H1 (cell line): ENCODE measurements around the gene LMNA. TPM values are rescaled to one million over a fixed set of nuclear protein-coding genes. Genes with fewer than 3 reads are reported as not detected.

Source experiments
- CTCF ChIA-PET: fragments of 300-600 bp; sonication (Branson Sonifier 250); formaldehyde crosslinking; loops from one replicate; lab custom pipeline; 2021; ENCODE audit not compliant: partially characterized antibody; lab: Charles Lee
- POLR2A ChIA-PET: fragments of 300-600 bp; sonication (Branson Sonifier 250); formaldehyde crosslinking; loops from one replicate; lab custom pipeline; 2021; ENCODE audit warnings: inconsistent platforms; ENCODE audit not compliant: partially characterized antibody; lab: Charles Lee
- DNase-seq, 2 experiments: peaks; one replicate each; pipeline versions ENCODE4 v3.0.0 to v3.0.0-alpha.2; 2010 to 2022; ENCODE audit warnings: low spot score in 2 of 2, low read depth in 1 of 2, mixed read lengths in 1 of 2
- FAIRE-seq: peaks from 2 replicates; lab custom pipeline; 2011; peaks lifted over from hg19 to GRCh38; lab: Jason Lieb, UNC
- H2AFZ ChIP-seq: 2 replicates; pipeline ENCODE4 v1.8.1; 2012; ENCODE audit warnings: low read length, inconsistent platforms
- H2AK5ac ChIP-seq: 2 replicates; pipeline ENCODE4 v1.6.1; 2013; ENCODE audit warnings: low read depth, low read length
- H2BK120ac ChIP-seq: replicated peaks from 2 replicates; pipeline ENCODE3; 2013; ENCODE audit warnings: low read depth, low read length, inconsistent platforms
- H2BK12ac ChIP-seq: 2 replicates; pipeline ENCODE4 v1.6.1; 2013; ENCODE audit warnings: low read depth, low read length
- H2BK15ac ChIP-seq: 2 replicates; pipeline ENCODE4 v1.6.1; 2013; ENCODE audit warnings: low read length
- H2BK20ac ChIP-seq: 2 replicates; pipeline ENCODE4 v1.6.1; 2013; ENCODE audit warnings: low read length
- H2BK5ac ChIP-seq: 2 replicates; pipeline ENCODE4 v1.6.1; 2013; ENCODE audit warnings: low read depth, low read length
- H3K14ac ChIP-seq: 2 replicates; pipeline ENCODE4 v1.6.1; 2013; ENCODE audit warnings: inconsistent platforms; ENCODE audit not compliant: insufficient read length
- H3K18ac ChIP-seq: 2 replicates; pipeline ENCODE4 v1.6.1; 2013; ENCODE audit warnings: low read length; ENCODE audit errors: extremely low read depth
- H3K23ac ChIP-seq: 2 replicates; pipeline ENCODE4 v1.6.1; 2013; ENCODE audit warnings: inconsistent platforms; ENCODE audit not compliant: insufficient read length
- H3K23me2 ChIP-seq: 2 replicates; pipeline ENCODE4 v1.6.1; 2013; ENCODE audit warnings: low read depth, low read length
- H3K27ac ChIP-seq: 2 replicates; pipeline ENCODE4 v1.6.1; 2011; ENCODE audit warnings: low read depth, low read length, inconsistent platforms
- H3K27me3 ChIP-seq, 4 experiments: replicated peaks in 1 of 4; 1 replicate in 1 of 4; 2 replicates in 3 of 4; pipeline versions ENCODE4 v1.6.1 to v1.8.1; 2011 to 2013; ENCODE audit warnings: low read length in 3 of 4, mild to moderate bottlenecking in 3 of 4, inconsistent platforms in 2 of 4, mixed read lengths in 2 of 4, moderate library complexity in 1 of 4; ENCODE audit not compliant: control insufficient read depth in 3 of 4, insufficient read depth in 3 of 4; ENCODE audit errors: extremely low read depth in 1 of 4
- H3K36me3 ChIP-seq, 4 experiments: 2 replicates each; pipeline versions ENCODE4 v1.6.1 to v1.8.1; 2011 to 2013; ENCODE audit warnings: mild to moderate bottlenecking in 4 of 4, low read length in 3 of 4, moderate library complexity in 2 of 4, control low read depth in 1 of 4, inconsistent platforms in 1 of 4; ENCODE audit not compliant: insufficient read depth in 4 of 4, control insufficient read depth in 2 of 4
- H3K4ac ChIP-seq: replicated peaks from 2 replicates; pipeline ENCODE3; 2013; ENCODE audit warnings: low read length, low read depth, mixed read lengths, inconsistent platforms; ENCODE audit not compliant: insufficient read length
- H3K4me1 ChIP-seq, 4 experiments: replicated peaks in 1 of 4; 1 replicate in 1 of 4; 2 replicates in 3 of 4; pipeline versions ENCODE4 v1.6.1 to v1.8.1; 2011 to 2013; ENCODE audit warnings: low read length in 3 of 4, inconsistent platforms in 2 of 4, mixed read lengths in 1 of 4; ENCODE audit not compliant: insufficient read depth in 4 of 4, control insufficient read depth in 3 of 4
- H3K4me2 ChIP-seq, 2 experiments: 2 replicates each; pipeline versions ENCODE4 v1.6.1 to v1.8.1; 2011 to 2013; ENCODE audit warnings: low read depth in 2 of 2, low read length in 2 of 2, control low read depth in 1 of 2, inconsistent platforms in 1 of 2, mild to moderate bottlenecking in 1 of 2; ENCODE audit not compliant: insufficient read depth in 1 of 2
- H3K4me3 ChIP-seq, 4 experiments: fragments of 200-600, 300-600 bp in 1 of 4; sonication (generic), shearing (Covaris generic), sonication (Bioruptor Twin) in 1 of 4; 2 replicates each; pipeline versions ENCODE4 v1.5.1 to v1.8.1; 2011 to 2016; ENCODE audit warnings: low read length in 4 of 4, low read depth in 3 of 4, control low read depth in 2 of 4, inconsistent platforms in 2 of 4, mild to moderate bottlenecking in 2 of 4, mixed read lengths in 1 of 4, moderate library complexity in 1 of 4; ENCODE audit not compliant: insufficient read depth in 2 of 4; ENCODE audit errors: extremely low read depth in 1 of 4
- H3K56ac ChIP-seq: replicated peaks from 2 replicates; pipeline ENCODE3; 2013; ENCODE audit warnings: low read depth, mild to moderate bottlenecking, mixed read lengths, low read length, inconsistent platforms; ENCODE audit not compliant: insufficient read length
- H3K79me1 ChIP-seq: 2 replicates; pipeline ENCODE4 v1.6.1; 2013; ENCODE audit warnings: low read depth, low read length, control low read depth
- H3K79me2 ChIP-seq, 2 experiments: 2 replicates each; pipeline versions ENCODE4 v1.6.1 to v1.8.1; 2012 to 2013; ENCODE audit warnings: low read length in 2 of 2, mild to moderate bottlenecking in 2 of 2, inconsistent platforms in 1 of 2; ENCODE audit not compliant: insufficient read depth in 2 of 2, control insufficient read depth in 1 of 2
- H3K9ac ChIP-seq, 4 experiments: replicated peaks in 1 of 4; 1 replicate in 1 of 4; 2 replicates in 3 of 4; pipeline versions ENCODE4 v1.6.1 to v1.8.1; 2011 to 2013; ENCODE audit warnings: low read depth in 3 of 4, low read length in 3 of 4, control low read depth in 2 of 4, mild to moderate bottlenecking in 2 of 4, moderate library complexity in 2 of 4, inconsistent platforms in 1 of 4; ENCODE audit errors: extremely low read depth in 1 of 4
- H3K9me3 ChIP-seq, 2 experiments: 2 replicates each; pipeline versions ENCODE4 v1.6.1 to v1.8.1; 2012 to 2013; ENCODE audit warnings: mild to moderate bottlenecking in 2 of 2, moderate library complexity in 2 of 2, control low read depth in 1 of 2, inconsistent platforms in 1 of 2, low read depth in 1 of 2, low read length in 1 of 2, mixed read lengths in 1 of 2; ENCODE audit not compliant: insufficient read depth in 2 of 2
- H4K20me1 ChIP-seq, 2 experiments: replicated peaks in 1 of 2; 2 replicates each; pipeline versions ENCODE3 to v1.8.1; 2011 to 2013; ENCODE audit warnings: inconsistent platforms in 2 of 2, low read length in 2 of 2, mild to moderate bottlenecking in 1 of 2; ENCODE audit not compliant: insufficient read depth in 2 of 2, control insufficient read depth in 1 of 2
- H4K5ac ChIP-seq: 2 replicates; pipeline ENCODE4 v1.6.1; 2013; ENCODE audit warnings: low read length, low read depth, mixed read lengths, inconsistent platforms; ENCODE audit not compliant: insufficient read length
- H4K8ac ChIP-seq: 2 replicates; pipeline ENCODE4 v1.8.0; 2013; ENCODE audit warnings: mild to moderate bottlenecking, moderate library complexity, low read length, inconsistent platforms; ENCODE audit not compliant: insufficient read depth; ENCODE audit errors: extremely low read depth
- H4K91ac ChIP-seq: replicated peaks from 2 replicates; pipeline ENCODE3; 2013; ENCODE audit warnings: low read length, mixed read lengths, inconsistent platforms; ENCODE audit not compliant: insufficient read length
- KDM5A ChIP-seq: fragments of 200-600 bp; IDR thresholded peaks from 2 replicates; pipeline ENCODE4 v1.7.1; 2012; ENCODE audit warnings: mild to moderate bottlenecking, low read length, inconsistent platforms, mixed read lengths
- RFX5 ChIP-seq: IDR thresholded peaks from 2 replicates; pipeline ENCODE4 v1.6.1; 2011; ENCODE audit warnings: low read depth, low read length, improper control_type of control experiment, borderline replicate concordance
- WGBS, 2 experiments: shearing (Covaris generic) in 1 of 2; methylation state at CpG; one replicate each; pipeline versions ENCODE4 v1.1.6 to v1.1.7; 2013 to 2015; ENCODE audit warnings: low lambda C conversion rate in 2 of 2, mixed read lengths in 2 of 2, inconsistent platforms in 1 of 2, low coverage in 1 of 2, missing lambda C conversion rate in 1 of 2; ENCODE audit not compliant: insufficient replicate concordance in 2 of 2, insufficient coverage in 1 of 2, insufficient read length in 1 of 2; ENCODE audit errors: extremely low coverage in 1 of 2, missing lambda C conversion rate in 1 of 2; 5-methylcytosine and 5-hydroxymethylcytosine counted together
- polyA plus RNA-seq, 7 experiments: library from polyadenylated mRNA; depleted of rRNA in 3 of 7; stranded (reverse) in 5 of 7; unstranded in 2 of 7; fragments of >200 nt in 5 of 7; fragments of 200-250 nt in 2 of 7; gene quantifications; 1 replicate in 5 of 7; 2 replicates in 1 of 7; 4 replicates in 1 of 7; pipeline versions ENCODE4 v1.2.1 to v1.2.3, GENCODE V29; 2011 to 2013; ENCODE audit warnings: missing spikeins in 2 of 7, mixed read lengths in 2 of 7
- total RNA-seq: library from RNA; stranded (reverse); fragmentation: NEBNext Ultra II Directional; extraction: Animal tissue kit (Norgen Biotek cat#: 25700); gene quantifications from 2 replicates; pipeline ENCODE4 v1.2.1, GENCODE V29; 2021

LMNA gene
- total and polyA plus RNA-seq, 2 of the 8 experiments (the other 6 are each of a cell fraction or from before 2014, with no cell fraction given), result 25.8 to 46.8 TPM

DNA sequence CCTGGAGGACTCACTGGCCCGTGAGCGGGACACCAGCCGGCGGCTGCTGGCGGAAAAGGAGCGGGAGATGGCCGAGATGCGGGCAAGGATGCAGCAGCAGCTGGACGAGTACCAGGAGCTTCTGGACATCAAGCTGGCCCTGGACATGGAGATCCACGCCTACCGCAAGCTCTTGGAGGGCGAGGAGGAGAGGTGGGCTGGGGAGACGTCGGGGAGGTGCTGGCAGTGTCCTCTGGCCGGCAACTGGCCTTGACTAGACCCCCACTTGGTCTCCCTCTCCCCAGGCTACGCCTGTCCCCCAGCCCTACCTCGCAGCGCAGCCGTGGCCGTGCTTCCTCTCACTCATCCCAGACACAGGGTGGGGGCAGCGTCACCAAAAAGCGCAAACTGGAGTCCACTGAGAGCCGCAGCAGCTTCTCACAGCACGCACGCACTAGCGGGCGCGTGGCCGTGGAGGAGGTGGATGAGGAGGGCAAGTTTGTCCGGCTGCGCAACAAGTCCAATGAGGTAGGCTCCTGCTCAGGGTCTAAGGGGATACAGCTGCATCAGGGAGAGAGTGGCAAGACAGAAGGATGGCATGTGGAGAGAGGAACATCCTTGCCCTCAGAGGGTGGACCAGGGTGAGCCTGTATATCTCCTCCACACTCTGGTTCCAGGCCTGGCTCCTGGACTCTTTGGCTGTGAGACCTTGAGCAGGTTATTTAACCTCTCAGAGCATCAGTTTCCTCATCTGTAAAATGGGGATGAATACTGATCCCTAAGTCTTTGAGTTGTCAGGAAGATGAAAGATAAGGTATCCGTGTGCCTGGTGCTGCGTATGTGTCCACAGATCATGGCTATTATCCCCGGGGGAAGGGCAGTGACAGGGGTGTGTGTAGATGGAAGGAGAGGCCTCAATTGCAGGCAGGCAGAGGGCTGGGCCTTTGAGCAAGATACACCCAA lies 21.7 kb downstream of the LMNA start:
- Histone ChIP-seq H3K18ac (no peak overlapping the region), H2BK15ac (no peak overlapping the region), H3K79me1 (no peaks in the 10 kb centered on the region), H3K23ac (no peak overlapping the region), H3K79me2 (no peaks in the 10 kb centered on the region), H3K4ac (no peak overlapping the region), H2BK12ac (no peak overlapping the region), H2BK120ac (no peak overlapping the region), H4K8ac (no peak overlapping the region), H3K56ac (no peak overlapping the region), H3K27me3 (no peaks in the 10 kb centered on the region), H3K36me3 (peaks cover 10 to 30% (median 23%) of the 10 kb centered on the region in 4 experiments; a peak in 6 of 8 replicates), H4K20me1 (no peaks in the 10 kb centered on the region), H2AK5ac (no peak overlapping the region), H4K5ac (no peak overlapping the region), H3K4me2 (no peak overlapping the region), H3K14ac (no peak overlapping the region), H2AFZ (no peak overlapping the region), H3K27ac (no peak overlapping the region), H2BK5ac (no peak overlapping the region; the same call in 1 of the 2 replicates), H3K4me1 (peaks cover 0 to 2% (median 0%) of the 10 kb centered on the region in 4 experiments; a peak in 2 of 7 replicates), H3K23me2 (no peaks in the 10 kb centered on the region), H4K91ac (no peak overlapping the region), H3K9me3 (no peaks in the 10 kb centered on the region), H3K4me3 (no peak overlapping the region), H2BK20ac (no peak overlapping the region), H3K9ac (no peak overlapping the region)
- POLR2A ChIA-PET, result interaction anchor here (0.9 to 28.0 kb wide), 6 partner anchors 10 to 106 kb away, joined by 3 to 763 read pairs (median 4); partner anchors contain the start of genes BGLAP, MEX3A and PMF1
- DNase-seq, result no peak
- FAIRE-seq, result no peak
- CTCF ChIA-PET, result interaction anchor here (0.6 to 42.4 kb wide), 13 partner anchors 7 to 1281 kb away, joined by 3 to 1994 read pairs (median 5); partner anchors contain the start of genes BGLAP, MEX3A and PAQR6
- 97% methylated on average over 34 of the region's 34 CpGs; no CpG with 5 or more reads in 1 of the 2 experiments for WGBS, 2 experiments
- TF ChIP-seq RFX5 (no peak), KDM5A (no peak)
